ENCODE data around the gene MOB3B.

DNA sequence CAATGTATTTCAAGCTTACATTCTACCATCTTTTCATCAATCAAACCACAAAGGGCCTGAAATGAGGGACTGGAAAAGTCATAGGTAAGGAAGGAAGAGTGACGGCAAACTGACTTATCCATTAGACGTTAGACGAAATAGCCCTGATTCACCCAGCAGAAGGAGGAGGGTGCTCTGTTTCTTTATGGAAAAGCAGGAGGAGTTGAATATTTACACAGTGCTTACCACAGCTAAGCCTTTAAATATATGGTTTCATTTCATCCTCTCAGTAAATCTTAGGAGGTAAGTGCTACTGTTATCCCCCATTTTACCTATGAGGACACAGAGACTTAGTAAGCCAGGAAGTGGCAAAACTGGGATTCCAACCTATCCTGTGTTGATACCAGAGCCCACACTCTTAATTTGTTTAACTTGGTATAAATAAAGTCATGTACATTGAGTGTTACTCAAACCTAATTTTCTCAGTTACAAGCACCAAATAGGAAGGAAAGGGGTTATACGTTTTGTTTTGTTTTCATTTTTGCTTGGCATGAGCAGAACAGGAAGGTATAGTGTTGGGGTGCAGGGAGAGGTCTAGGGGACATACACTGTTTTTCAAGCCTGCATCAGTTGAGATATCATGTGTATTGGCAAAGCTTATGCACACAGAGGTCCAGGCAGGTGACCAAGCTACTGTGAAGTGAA lies 103.6 kb downstream of the MOB3B start:
- TF ChIP-seq, protein P1, sequence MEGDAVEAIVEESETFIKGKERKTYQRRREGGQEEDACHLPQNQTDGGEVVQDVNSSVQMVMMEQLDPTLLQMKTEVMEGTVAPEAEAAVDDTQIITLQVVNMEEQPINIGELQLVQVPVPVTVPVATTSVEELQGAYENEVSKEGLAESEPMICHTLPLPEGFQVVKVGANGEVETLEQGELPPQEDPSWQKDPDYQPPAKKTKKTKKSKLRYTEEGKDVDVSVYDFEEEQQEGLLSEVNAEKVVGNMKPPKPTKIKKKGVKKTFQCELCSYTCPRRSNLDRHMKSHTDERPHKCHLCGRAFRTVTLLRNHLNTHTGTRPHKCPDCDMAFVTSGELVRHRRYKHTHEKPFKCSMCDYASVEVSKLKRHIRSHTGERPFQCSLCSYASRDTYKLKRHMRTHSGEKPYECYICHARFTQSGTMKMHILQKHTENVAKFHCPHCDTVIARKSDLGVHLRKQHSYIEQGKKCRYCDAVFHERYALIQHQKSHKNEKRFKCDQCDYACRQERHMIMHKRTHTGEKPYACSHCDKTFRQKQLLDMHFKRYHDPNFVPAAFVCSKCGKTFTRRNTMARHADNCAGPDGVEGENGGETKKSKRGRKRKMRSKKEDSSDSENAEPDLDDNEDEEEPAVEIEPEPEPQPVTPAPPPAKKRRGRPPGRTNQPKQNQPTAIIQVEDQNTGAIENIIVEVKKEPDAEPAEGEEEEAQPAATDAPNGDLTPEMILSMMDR (conservative IDR thresholded peaks at IDR 0.05; ENCODE audit: low read depth, low read length), result no peak
- no peak for TF ChIP-seq EZH2 (IDR thresholded peaks at IDR 0.05; ENCODE audit: low read length, unreplicated experiment)

Data from PC-3 (cell line).